CD14-positive monocyte (primary cell): ENCODE data around the gene ANO2. TPM values are rescaled to one million over a fixed set of nuclear protein-coding genes. Genes with fewer than 3 reads are reported as not detected.

Experiments
- DNase-seq, 3 donors: peaks; one replicate each; pipeline ENCODE4 v3.0.0-alpha.2; 2011 to 2022
- H2AFZ ChIP-seq: 2 replicates; pipeline ENCODE4 v1.6.0; 2012; ENCODE audit warnings: mild to moderate bottlenecking, low read depth, low read length, inconsistent platforms; ENCODE audit not compliant: insufficient read depth, poor library complexity, severe bottlenecking
- H3K27ac ChIP-seq, 2 donors: 1 replicate in 1 of 2; 2 replicates in 1 of 2; pipeline ENCODE4 v1.5.1; 2012 to 2013; ENCODE audit warnings: low read length in 2 of 2, control low read depth in 1 of 2, inconsistent platforms in 1 of 2, low read depth in 1 of 2, mild to moderate bottlenecking in 1 of 2
- H3K27me3 ChIP-seq, 2 donors: one replicate each; pipeline versions ENCODE4 v1.6.0 to v1.6.1; 2011 to 2013; ENCODE audit warnings: low read length in 2 of 2; ENCODE audit not compliant: control insufficient read depth in 2 of 2, insufficient read depth in 2 of 2
- H3K36me3 ChIP-seq, 2 donors: replicated peaks in 1 of 2; 1 replicate in 1 of 2; 2 replicates in 1 of 2; pipeline versions ENCODE4 v1.5.1 to v1.6.1; 2012 to 2013; ENCODE audit warnings: low read length in 2 of 2, control low read depth in 1 of 2, inconsistent platforms in 1 of 2, mild to moderate bottlenecking in 1 of 2; ENCODE audit not compliant: insufficient read depth in 2 of 2, control insufficient read depth in 1 of 2
- H3K4me1 ChIP-seq, 2 donors: 1 replicate in 1 of 2; 2 replicates in 1 of 2; pipeline versions ENCODE4 v1.5.1 to v1.6.1; 2012 to 2013; ENCODE audit warnings: low read length in 2 of 2, control low read depth in 1 of 2, inconsistent platforms in 1 of 2, mild to moderate bottlenecking in 1 of 2, moderate library complexity in 1 of 2; ENCODE audit not compliant: insufficient read depth in 2 of 2, control insufficient read depth in 1 of 2
- H3K4me2 ChIP-seq: replicated peaks from 2 replicates; pipeline ENCODE3; 2012; ENCODE audit warnings: low read length, moderate library complexity, mild to moderate bottlenecking; ENCODE audit not compliant: poor library complexity, severe bottlenecking; ENCODE audit errors: extremely low read depth
- H3K4me3 ChIP-seq, 3 experiments: fragments of 200-600 bp in 1 of 3; sonication (generic) in 1 of 3; replicated peaks in 1 of 3; 1 replicate in 2 of 3; 2 replicates in 1 of 3; pipeline ENCODE4 v1.5.1; 2011 to 2013; ENCODE audit warnings: low read length in 3 of 3, mild to moderate bottlenecking in 3 of 3, control low read depth in 2 of 3, low read depth in 2 of 3, inconsistent platforms in 1 of 3, moderate library complexity in 1 of 3
- H3K79me2 ChIP-seq: 2 replicates; pipeline ENCODE4 v1.6.0; 2012; ENCODE audit warnings: mild to moderate bottlenecking, control low read depth, inconsistent platforms, low read length, moderate library complexity; ENCODE audit not compliant: insufficient read depth
- H3K9ac ChIP-seq: 2 replicates; pipeline ENCODE4 v1.6.0; 2017; ENCODE audit warnings: low read length, mild to moderate bottlenecking; ENCODE audit not compliant: insufficient read depth, poor library complexity, severe bottlenecking
- H3K9me3 ChIP-seq, 2 donors: replicated peaks in 1 of 2; 1 replicate in 1 of 2; 2 replicates in 1 of 2; pipeline versions ENCODE4 v1.5.1 to v1.6.1; 2012 to 2013; ENCODE audit warnings: low read length in 2 of 2, control low read depth in 1 of 2; ENCODE audit not compliant: control insufficient read depth in 1 of 2, insufficient read depth in 1 of 2
- H4K20me1 ChIP-seq: 2 replicates; pipeline ENCODE4 v1.6.0; 2012; ENCODE audit warnings: mild to moderate bottlenecking, low read length, control low read depth, moderate library complexity; ENCODE audit not compliant: insufficient read depth
- H3K27ac Mint-ChIP-seq, 7 donors: one replicate each; pipeline ENCODE4 v1.8.0; 2020; ENCODE audit warnings: mild to moderate bottlenecking in 7 of 7, mixed read lengths in 7 of 7, moderate library complexity in 6 of 7, inconsistent platforms in 2 of 7
- H3K27me3 Mint-ChIP-seq, 3 donors: one replicate each; pipeline ENCODE4 v1.8.0; 2021 to 2022; ENCODE audit warnings: low read depth in 3 of 3, mild to moderate bottlenecking in 3 of 3, mixed read lengths in 3 of 3, moderate library complexity in 3 of 3, inconsistent platforms in 1 of 3
- H3K36me3 Mint-ChIP-seq, 2 donors: one replicate each; pipeline ENCODE4 v1.8.0; 2020; ENCODE audit warnings: mixed read lengths in 2 of 2, inconsistent platforms in 1 of 2, mild to moderate bottlenecking in 1 of 2
- H3K4me1 Mint-ChIP-seq: one replicate; pipeline ENCODE4 v1.8.0; 2020; ENCODE audit warnings: mild to moderate bottlenecking, mixed read lengths
- H3K4me3 Mint-ChIP-seq, 2 donors: one replicate each; pipeline ENCODE4 v1.8.0; 2020; ENCODE audit warnings: mild to moderate bottlenecking in 2 of 2, mixed read lengths in 2 of 2, moderate library complexity in 1 of 2
- H3K9me3 Mint-ChIP-seq, 7 donors: one replicate each; pipeline ENCODE4 v1.8.0; 2020 to 2022; ENCODE audit warnings: mixed read lengths in 7 of 7, mild to moderate bottlenecking in 6 of 7, moderate library complexity in 6 of 7, inconsistent platforms in 2 of 7
- CTCF ChIP-seq: fragments of 200-600 bp; IDR thresholded peaks from one replicate; pipeline ENCODE4 v1.8.0; 2022; ENCODE audit warnings: antibody characterized with exemption, mild to moderate bottlenecking
- WGBS: methylation state at CpG from one replicate; pipeline ENCODE4 v1.1.5; 2013; ENCODE audit warnings: missing lambda C conversion rate; ENCODE audit not compliant: insufficient coverage; 5-methylcytosine and 5-hydroxymethylcytosine counted together
- intact Hi-C, 2 donors: fragments of 100-400 bp; cut with micrococcal nuclease; formaldehyde crosslinking; loops; one replicate each; pipeline versions ENCODE4 v1.15.0 to v1.15.1; 2023
- polyA plus RNA-seq, 3 donors: library from polyadenylated mRNA; depleted of rRNA in 1 of 3; unstranded in 2 of 3; stranded (reverse) in 1 of 3; fragments of 300-500 nt in 2 of 3; fragments of >200 nt in 1 of 3; fragmentation: Illumina TruSeq in 2 of 3; gene quantifications; 1 replicate in 2 of 3; 2 replicates in 1 of 3; pipeline ENCODE4 v1.2.3, GENCODE V29; 2012 to 2021

The ANO2 gene
- polyA plus RNA-seq, 3 donors = not detected

GRCh38 chr12:5947006-5947405, 1.9 kb upstream of the ANO2 start:
- Histone ChIP-seq H3K27me3 (peaks cover 47 to 52% of the 10 kb centered on the region in 2 donors), H3K79me2 (no peaks in the 10 kb centered on the region), H2AFZ (no peak overlapping the region), H3K4me2 (no peak overlapping the region), H3K9me3 (peaks cover 4 to 20% of the 10 kb centered on the region in 2 donors), H4K20me1 (no peaks in the 10 kb centered on the region), H3K4me3 (no peak overlapping the region), H3K4me1 (no peaks in the 10 kb centered on the region), H3K9ac (no peak overlapping the region), H3K36me3 (no peaks in the 10 kb centered on the region), H3K27ac (no peak overlapping the region)
- peaks cover 8% of the 10 kb centered on the region for H3K4me1 Mint-ChIP-seq
- no peaks in the 10 kb centered on the region for H3K36me3 Mint-ChIP-seq
- DNase-seq = no peak
- TF ChIP-seq CTCF = no peak
- peak overlapping the region in 1 of 7 donors; percentile 21 for H3K27ac Mint-ChIP-seq
- peaks cover 0 to 10% (median 2%) of the 10 kb centered on the region in 7 donors for H3K9me3 Mint-ChIP-seq
- intact Hi-C loops = no loop called here
- H3K4me3 Mint-ChIP-seq = peak overlapping the region in 1 of 2 donors; percentile 84
- WGBS = no CpG with 5 or more reads among the region's 1 CpG
- peaks cover 53 to 57% (median 53%) of the 10 kb centered on the region in 3 donors for H3K27me3 Mint-ChIP-seq

GRCh38 chr12:5946388-5946787, 1.3 kb upstream of the ANO2 start:
- no peak overlapping the region for H3K27ac ChIP-seq
- H2AFZ ChIP-seq = no peak overlapping the region
- H3K9me3 Mint-ChIP-seq = peaks cover 0 to 10% (median 2%) of the 10 kb centered on the region in 7 donors
- H3K4me1 ChIP-seq = no peaks in the 10 kb centered on the region
- no peaks in the 10 kb centered on the region for H3K36me3 Mint-ChIP-seq
- peaks cover 4 to 20% of the 10 kb centered on the region in 2 donors for H3K9me3 ChIP-seq
- no peaks in the 10 kb centered on the region for H3K79me2 ChIP-seq
- WGBS = 100% methylated on average over 2 of the region's 2 CpGs
- intact Hi-C loops = no loop called here
- DNase-seq = no peak
- no peak for TF ChIP-seq CTCF
- no peak overlapping the region for H3K9ac ChIP-seq
- no peaks in the 10 kb centered on the region for H3K36me3 ChIP-seq
- no peak overlapping the region for H3K27ac Mint-ChIP-seq
- no peaks in the 10 kb centered on the region for H4K20me1 ChIP-seq
- H3K4me3 Mint-ChIP-seq = peak overlapping the region in 1 of 2 donors; percentile 84
- H3K4me1 Mint-ChIP-seq = peaks cover 8% of the 10 kb centered on the region
- peaks cover 53 to 56% (median 55%) of the 10 kb centered on the region in 3 donors for H3K27me3 Mint-ChIP-seq
- no peak overlapping the region for H3K4me2 ChIP-seq
- peaks cover 47 to 51% of the 10 kb centered on the region in 2 donors for H3K27me3 ChIP-seq
- no peak overlapping the region for H3K4me3 ChIP-seq
